HG02870 (cell line): ENCODE data around the gene STK36.

ENCODE experiments used
- ATAC-seq: cut with Tn5 transposase; IDR thresholded peaks from one replicate; pipeline ENCODE4 v1.9.1; 2021; ENCODE audit warnings: mild to moderate bottlenecking, moderate library complexity; ENCODE audit not compliant: unreplicated experiment

STK36 gene

GRCh38 chr2:218745559-218746469 lies 73.9 kb downstream of the STK36 start:
- ATAC-seq = no peak

DNA sequence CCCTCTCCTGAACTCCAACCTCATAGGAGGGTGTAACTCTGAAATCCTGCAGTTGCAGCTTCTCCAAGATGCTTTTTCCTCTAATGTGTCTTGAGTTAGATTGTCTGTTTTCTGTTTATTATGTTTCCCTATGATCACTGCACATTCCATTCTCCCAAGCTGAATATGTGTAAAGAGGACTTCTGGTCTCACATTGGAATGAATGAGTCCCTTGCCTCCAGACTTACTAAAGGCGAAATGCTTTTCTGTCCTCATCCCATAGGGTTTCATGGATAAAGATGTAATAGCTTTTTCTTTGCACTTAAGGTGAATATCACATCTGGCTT lies 74.5 kb downstream of the STK36 start:
- no peak for ATAC-seq

GRCh38 chr2:218746960-218747359 lies 75.1 kb downstream of the STK36 start:
- no peak for ATAC-seq

DNA sequence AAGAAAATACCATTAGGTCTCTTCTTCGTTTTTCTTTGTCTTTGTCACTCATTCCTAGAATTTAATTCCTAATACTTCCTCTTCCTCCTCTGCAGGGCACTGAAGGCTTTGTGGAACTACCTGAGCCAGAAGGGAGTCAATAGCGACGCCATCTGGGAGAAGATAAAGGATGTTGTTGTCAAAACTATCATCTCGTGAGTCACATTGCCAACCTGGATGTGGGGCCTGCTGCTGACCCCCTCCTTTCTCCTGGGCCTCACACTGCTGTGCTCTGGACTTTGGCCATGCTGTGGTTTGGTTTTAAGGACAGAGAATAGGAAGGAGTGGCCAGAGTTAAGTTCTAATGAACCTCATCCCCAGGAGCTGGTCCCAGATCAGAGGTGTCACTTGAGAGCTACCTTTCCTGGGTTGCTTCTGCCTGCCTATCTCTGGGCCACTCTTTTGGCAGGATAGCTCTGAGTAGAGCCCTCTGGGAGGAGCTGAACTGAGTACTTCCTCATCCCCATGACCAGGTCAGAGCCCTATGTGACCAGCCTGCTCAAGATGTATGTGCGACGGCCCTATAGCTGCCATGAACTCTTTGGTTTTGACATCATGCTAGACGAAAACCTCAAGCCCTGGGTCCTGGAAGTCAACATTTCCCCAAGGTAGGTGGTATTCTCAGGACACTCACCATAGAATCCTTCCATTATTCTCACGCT lies 77.0 kb downstream of the STK36 start:
- no peak for ATAC-seq
